ENCODE measurements around the gene POLE. TPM values are rescaled to one million over a fixed set of nuclear protein-coding genes. Genes with fewer than 3 reads are reported as not detected.

POLE gene
- total RNA-seq, 1 donor from 2014 or later: 56.7 TPM

DNA sequence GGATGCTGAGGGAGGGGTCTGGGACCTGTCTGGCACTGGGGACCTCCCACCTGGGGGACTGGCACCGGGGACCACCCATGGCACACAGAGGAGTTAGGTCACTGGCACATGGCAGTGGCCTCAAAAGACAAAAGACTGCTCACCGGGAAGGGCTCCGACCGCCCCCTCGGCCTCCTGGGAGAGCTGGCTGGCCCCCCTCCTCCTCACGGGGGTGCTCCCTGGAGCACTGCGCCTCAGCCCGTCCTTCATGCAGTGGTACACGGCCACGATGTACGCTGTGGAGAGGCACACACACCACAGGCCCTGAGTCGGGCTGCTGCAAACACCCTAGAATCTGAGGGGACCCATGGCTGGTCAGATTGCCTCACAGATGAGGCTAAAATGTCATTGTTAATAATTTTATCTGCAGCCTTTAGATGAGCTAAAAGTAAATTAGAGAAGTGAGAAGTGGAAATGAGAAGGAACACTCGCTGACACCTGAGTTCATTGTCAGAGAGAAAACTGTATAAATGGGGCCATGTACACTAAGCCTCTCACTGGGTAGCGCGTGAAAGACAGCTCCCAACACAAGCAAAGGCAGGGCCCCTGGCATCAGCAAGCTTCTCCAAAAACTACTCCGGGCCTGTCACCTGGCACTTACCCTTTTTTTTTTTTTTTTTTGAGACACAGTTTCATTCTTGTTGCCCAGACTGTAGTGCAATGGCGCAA, 54.5 kb downstream of the POLE start:
- Histone ChIP-seq H3K4me1 (no peaks in the 10 kb centered on the region), H3K27ac (no peak overlapping the region), H3K4me3 (no peak overlapping the region), H3K27me3 (no peaks in the 10 kb centered on the region), H3K36me3 (peaks cover 0 to 67% of the 10 kb centered on the region in 2 donors), H3K9me3 (no peaks in the 10 kb centered on the region)
- intact Hi-C loops (cut with DNase I): no loop called here
- DNase-seq (ENCODE audit: extremely low spot score in 2 of 2): peak in 1 of 2 donors; percentile 90
- no peak for TF ChIP-seq POLR2A (IDR thresholded peaks at IDR 0.05)
- TF ChIP-seq POLR2AphosphoS5 (IDR thresholded peaks at IDR 0.05; ENCODE audit: insufficient read depth in 1 of 2, low read depth in 1 of 2): no peak
- TF ChIP-seq CTCF (IDR thresholded peaks at IDR 0.05): no peak

DNA sequence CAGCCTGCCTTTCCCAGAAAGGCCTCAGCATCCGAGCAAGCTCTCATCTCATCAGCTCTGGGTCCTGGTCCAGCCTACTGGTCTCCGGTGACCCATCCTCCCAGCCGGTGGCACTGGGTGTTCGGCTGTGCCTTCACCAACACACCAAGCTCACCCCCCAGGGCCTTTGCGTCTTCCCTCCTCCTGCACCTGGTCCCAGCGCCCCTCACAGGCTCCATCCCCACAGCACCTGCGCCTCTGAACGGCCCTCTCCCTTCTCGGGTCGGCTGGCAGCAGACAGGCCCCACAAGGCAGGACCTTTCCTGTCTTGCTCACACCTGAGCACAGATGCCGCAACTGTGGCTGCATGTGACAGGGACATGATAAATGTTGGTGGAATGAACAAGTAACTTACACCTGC, 55.5 kb downstream of the POLE start:
- Histone ChIP-seq H3K4me1 (no peaks in the 10 kb centered on the region), H3K36me3 (peaks cover 0 to 57% of the 10 kb centered on the region in 2 donors), H3K4me3 (no peak overlapping the region), H3K9me3 (no peaks in the 10 kb centered on the region), H3K27me3 (no peaks in the 10 kb centered on the region), H3K27ac (no peak overlapping the region)
- TF ChIP-seq CTCF (IDR thresholded peaks at IDR 0.05) (no peak), POLR2AphosphoS5 (IDR thresholded peaks at IDR 0.05; ENCODE audit: insufficient read depth in 1 of 2, low read depth in 1 of 2) (no peak), POLR2A (IDR thresholded peaks at IDR 0.05) (no peak)
- no peak for DNase-seq (ENCODE audit: extremely low spot score in 2 of 2)
- intact Hi-C loops (cut with DNase I): no loop called here

- H3K27ac ChIP-seq: no peak overlapping the region
- no peak for TF ChIP-seq POLR2AphosphoS5 (IDR thresholded peaks at IDR 0.05; ENCODE audit: insufficient read depth in 1 of 2, low read depth in 1 of 2)
- TF ChIP-seq CTCF (IDR thresholded peaks at IDR 0.05): no peak
- TF ChIP-seq POLR2A (IDR thresholded peaks at IDR 0.05): no peak
- DNase-seq (ENCODE audit: extremely low spot score in 2 of 2): no peak
- no peaks in the 10 kb centered on the region for H3K4me1 ChIP-seq
- H3K27me3 ChIP-seq: no peaks in the 10 kb centered on the region
- no peak overlapping the region for H3K4me3 ChIP-seq
- H3K36me3 ChIP-seq: peaks cover 0 to 55% of the 10 kb centered on the region in 2 donors
- H3K9me3 ChIP-seq: no peaks in the 10 kb centered on the region
- intact Hi-C loops (cut with DNase I): no loop called here
Observed at GRCh38 chr12:132630672-132631071, 56.5 kb downstream of the POLE start.

DNA sequence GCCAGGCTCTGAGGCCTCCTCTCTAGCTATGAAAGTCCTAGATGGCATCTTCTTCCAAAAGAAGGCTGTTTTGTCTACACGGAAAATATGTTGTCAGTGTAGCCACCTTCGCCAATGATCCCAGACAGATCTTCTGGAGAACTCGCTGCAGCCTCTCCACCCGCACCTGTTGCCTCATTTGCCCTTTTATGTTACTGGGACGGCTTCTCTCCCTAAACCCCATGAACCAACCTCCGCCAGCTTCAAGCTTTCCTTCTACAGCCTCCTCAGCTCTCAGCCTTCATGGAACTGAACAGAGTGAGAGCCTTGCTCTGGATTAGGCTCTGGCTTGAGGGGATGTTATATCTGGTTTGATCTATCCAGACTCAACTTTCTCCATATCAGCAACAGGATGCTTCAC, 57.8 kb downstream of the POLE start:
- intact Hi-C loops (cut with DNase I): no loop called here
- TF ChIP-seq POLR2A (IDR thresholded peaks at IDR 0.05): no peak
- no peak for TF ChIP-seq CTCF (IDR thresholded peaks at IDR 0.05)
- TF ChIP-seq POLR2AphosphoS5 (IDR thresholded peaks at IDR 0.05; ENCODE audit: insufficient read depth in 1 of 2, low read depth in 1 of 2): no peak

DNA sequence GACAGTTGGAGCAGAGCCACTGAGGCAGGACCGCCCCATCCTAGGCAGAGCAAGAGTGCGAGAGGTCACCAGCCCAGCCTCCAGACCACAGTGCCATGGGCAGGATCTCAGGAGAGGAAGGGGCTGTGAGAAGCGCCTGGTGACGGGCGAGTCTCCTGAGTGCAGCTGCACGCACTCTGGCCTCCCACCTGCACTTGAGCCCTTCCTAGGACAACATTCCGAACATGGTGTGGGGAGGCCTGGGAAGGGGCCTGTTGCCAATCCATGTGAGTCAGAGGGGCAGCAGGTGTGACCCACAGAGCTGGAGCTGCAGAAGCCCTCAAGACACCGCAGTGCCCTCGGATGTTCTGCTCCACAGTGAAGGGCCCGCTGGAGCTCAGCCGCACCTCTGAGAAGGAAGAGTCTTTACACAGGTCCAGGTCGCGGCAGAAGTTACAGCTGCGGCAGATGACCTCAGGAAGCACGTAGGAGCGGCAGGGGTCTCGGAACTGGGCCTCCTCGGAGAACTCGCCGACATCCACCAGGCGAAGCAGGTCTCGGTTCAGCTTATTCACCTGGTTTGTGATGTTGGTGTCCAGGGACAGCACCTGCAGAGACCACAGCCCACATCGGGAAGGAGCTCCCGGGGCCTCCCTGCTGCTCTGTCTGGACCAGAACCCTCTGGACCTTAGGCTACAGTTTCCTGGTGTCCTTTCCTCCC, 61.3 kb downstream of the POLE start:
- H3K36me3 ChIP-seq: peaks cover 0 to 25% of the 10 kb centered on the region in 2 donors
- no peak for DNase-seq (ENCODE audit: extremely low spot score in 2 of 2)
- no peaks in the 10 kb centered on the region for H3K27me3 ChIP-seq
- intact Hi-C loops (cut with DNase I): no loop called here
- TF ChIP-seq CTCF (IDR thresholded peaks at IDR 0.05): no peak
- TF ChIP-seq POLR2A (IDR thresholded peaks at IDR 0.05): no peak
- TF ChIP-seq POLR2AphosphoS5 (IDR thresholded peaks at IDR 0.05; ENCODE audit: insufficient read depth in 1 of 2, low read depth in 1 of 2): no peak
- no peak overlapping the region for H3K4me3 ChIP-seq
- peaks cover 19% of the 10 kb centered on the region for H3K4me1 ChIP-seq
- H3K9me3 ChIP-seq: no peaks in the 10 kb centered on the region
- no peak overlapping the region for H3K27ac ChIP-seq

More for the DNA sequence above, 57.8 kb downstream of the POLE start:
- no peaks in the 10 kb centered on the region for H3K27me3 ChIP-seq
- no peak for DNase-seq (ENCODE audit: extremely low spot score in 2 of 2)
- H3K4me1 ChIP-seq: no peaks in the 10 kb centered on the region
- peaks cover 0 to 59% of the 10 kb centered on the region in 2 donors for H3K36me3 ChIP-seq
- no peak overlapping the region for H3K27ac ChIP-seq
- H3K9me3 ChIP-seq: no peaks in the 10 kb centered on the region
- H3K4me3 ChIP-seq: no peak overlapping the region

Measured in vagina (tissue), 2 donors.